ENCODE results near the gene BCHE. TPM values are rescaled to one million over a fixed set of nuclear protein-coding genes. Genes with fewer than 3 reads are reported as not detected.
"Not testable (repeated sequence)": the region's sequence is repeated elsewhere in the genome, so short reads cannot be mapped to it uniquely, and the experiment has no call there.

BCHE gene
- total RNA-seq, 2 donors from 2014 or later = 0.69 to 0.79 TPM

DNA sequence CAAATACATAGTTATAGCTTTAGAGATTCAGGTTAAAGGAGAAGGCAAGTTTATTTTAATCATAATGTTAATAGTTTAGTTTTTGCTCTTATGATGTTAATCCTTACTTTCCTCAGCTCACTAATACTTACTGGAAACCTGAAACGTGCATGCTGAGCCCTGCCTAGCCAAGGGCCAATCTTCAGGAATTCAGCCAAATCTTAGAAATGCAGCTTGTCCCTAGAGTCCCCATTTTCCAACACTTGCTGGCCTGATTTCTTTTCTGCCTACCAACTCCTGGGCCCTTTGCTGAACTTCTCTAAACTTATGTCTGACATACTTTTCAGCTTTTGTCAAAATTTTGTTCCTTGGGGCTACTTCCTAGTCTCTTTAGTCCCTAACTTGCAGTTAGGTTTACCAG lies 22.8 kb downstream of the BCHE start:
- Mint-ChIP-seq H3K4me1 (no peaks in the 10 kb centered on the region), H3K36me3 (ENCODE audit: low read depth) (no peaks in the 10 kb centered on the region), H3K9me3 (no peaks in the 10 kb centered on the region), H3K4me3 (no peak overlapping the region), H3K27ac (no peak overlapping the region), H3K27me3 (ENCODE audit: insufficient read depth) (peaks cover 2% of the 10 kb centered on the region)
- Histone ChIP-seq H3K4me3 (ENCODE audit: low read length) (no peak overlapping the region), H3K27me3 (ENCODE audit: control insufficient read depth, insufficient read depth, low read length, poor library complexity, severe bottlenecking) (no peaks in the 10 kb centered on the region), H3K36me3 (ENCODE audit: control insufficient read depth, insufficient read depth, low read length) (no peaks in the 10 kb centered on the region), H3K9me3 (ENCODE audit: control insufficient read depth, low read length) (no peaks in the 10 kb centered on the region), H3K9ac (ENCODE audit: extremely low read depth, low read length, poor library complexity, severe bottlenecking) (no peak overlapping the region), H3K27ac (ENCODE audit: low read depth, low read length) (no peak overlapping the region), H3K4me1 (ENCODE audit: control insufficient read depth, insufficient read depth, low read length) (no peaks in the 10 kb centered on the region)
- TF ChIP-seq, protein P1, sequence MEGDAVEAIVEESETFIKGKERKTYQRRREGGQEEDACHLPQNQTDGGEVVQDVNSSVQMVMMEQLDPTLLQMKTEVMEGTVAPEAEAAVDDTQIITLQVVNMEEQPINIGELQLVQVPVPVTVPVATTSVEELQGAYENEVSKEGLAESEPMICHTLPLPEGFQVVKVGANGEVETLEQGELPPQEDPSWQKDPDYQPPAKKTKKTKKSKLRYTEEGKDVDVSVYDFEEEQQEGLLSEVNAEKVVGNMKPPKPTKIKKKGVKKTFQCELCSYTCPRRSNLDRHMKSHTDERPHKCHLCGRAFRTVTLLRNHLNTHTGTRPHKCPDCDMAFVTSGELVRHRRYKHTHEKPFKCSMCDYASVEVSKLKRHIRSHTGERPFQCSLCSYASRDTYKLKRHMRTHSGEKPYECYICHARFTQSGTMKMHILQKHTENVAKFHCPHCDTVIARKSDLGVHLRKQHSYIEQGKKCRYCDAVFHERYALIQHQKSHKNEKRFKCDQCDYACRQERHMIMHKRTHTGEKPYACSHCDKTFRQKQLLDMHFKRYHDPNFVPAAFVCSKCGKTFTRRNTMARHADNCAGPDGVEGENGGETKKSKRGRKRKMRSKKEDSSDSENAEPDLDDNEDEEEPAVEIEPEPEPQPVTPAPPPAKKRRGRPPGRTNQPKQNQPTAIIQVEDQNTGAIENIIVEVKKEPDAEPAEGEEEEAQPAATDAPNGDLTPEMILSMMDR (conservative IDR thresholded peaks at IDR 0.05) = no peak
- DNase-seq = no peak
- 65% methylated on average over 1 of the region's 1 CpG; no CpG with 5 or more reads in 1 of the 2 experiments for WGBS, 2 experiments (ENCODE audit: insufficient coverage in 1 of 2, insufficient read length in 1 of 2)

DNA sequence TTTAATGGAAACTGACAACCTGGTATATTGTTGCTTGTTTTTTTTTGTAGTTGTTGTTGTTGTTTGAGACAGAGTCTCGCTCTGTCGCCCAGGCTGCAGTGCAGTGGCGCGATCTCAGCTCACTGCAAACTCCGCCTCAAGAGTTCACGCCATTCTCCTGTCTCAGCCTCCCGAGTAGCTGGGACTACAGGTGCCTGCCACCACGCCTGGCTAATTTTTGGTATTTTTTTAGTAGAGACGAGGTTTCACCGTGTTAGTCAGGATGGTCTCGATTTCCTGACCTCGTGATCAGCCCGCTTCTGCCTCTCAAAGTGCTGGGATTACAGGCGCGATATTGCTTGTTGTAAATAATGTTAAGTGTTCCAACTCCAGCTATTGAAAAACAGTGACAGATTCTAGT lies 29.3 kb downstream of the BCHE start:
- not testable (repeated sequence) for H3K9me3 Mint-ChIP-seq; DNase-seq; H3K4me1 ChIP-seq (ENCODE audit: control insufficient read depth, insufficient read depth, low read length); H3K9me3 ChIP-seq (ENCODE audit: control insufficient read depth, low read length); H3K27me3 Mint-ChIP-seq (ENCODE audit: insufficient read depth); H3K9ac ChIP-seq (ENCODE audit: extremely low read depth, low read length, poor library complexity, severe bottlenecking); H3K27me3 ChIP-seq (ENCODE audit: control insufficient read depth, insufficient read depth, low read length, poor library complexity, severe bottlenecking); H3K36me3 Mint-ChIP-seq (ENCODE audit: low read depth); H3K27ac ChIP-seq (ENCODE audit: low read depth, low read length); H3K4me3 ChIP-seq (ENCODE audit: low read length); H3K4me1 Mint-ChIP-seq; H3K27ac Mint-ChIP-seq; H3K36me3 ChIP-seq (ENCODE audit: control insufficient read depth, insufficient read depth, low read length); H3K4me3 Mint-ChIP-seq
- 85 to 94% methylated on average over 7 to 15 of the region's 15 CpGs for WGBS, 2 experiments (ENCODE audit: insufficient coverage in 1 of 2, insufficient read length in 1 of 2)

DNA sequence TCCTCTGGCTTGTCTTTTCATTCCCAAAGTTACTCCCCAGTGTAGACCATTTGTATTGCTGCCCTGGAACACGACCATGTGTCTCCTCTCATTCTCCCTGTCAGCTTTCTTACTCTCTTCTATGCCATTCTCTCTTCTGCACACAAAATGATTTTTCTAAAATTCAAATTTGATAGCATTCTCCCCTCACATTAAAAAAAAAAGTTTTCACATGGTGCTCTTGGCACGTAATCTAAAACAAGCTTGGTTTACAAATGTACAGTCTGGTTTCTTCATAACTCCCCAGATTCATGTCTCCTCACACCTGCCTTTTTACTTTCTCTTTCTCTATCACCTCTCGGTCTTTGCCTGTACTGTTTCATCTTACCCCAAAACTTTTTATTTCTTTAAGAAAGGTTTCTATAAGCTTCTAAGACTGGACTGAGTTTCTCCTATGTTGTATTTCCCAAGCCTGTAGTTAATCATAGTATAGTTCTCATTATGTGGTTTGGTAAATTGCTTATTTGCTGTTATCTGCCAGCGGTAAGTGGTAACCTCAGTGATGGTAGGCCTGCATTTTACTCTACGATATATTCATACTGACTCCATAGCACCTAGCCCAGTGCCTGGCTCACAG lies 31.2 kb downstream of the BCHE start:
- no peak overlapping the region for H3K27ac Mint-ChIP-seq
- H3K9ac ChIP-seq (ENCODE audit: extremely low read depth, low read length, poor library complexity, severe bottlenecking) = no peak overlapping the region
- no peaks in the 10 kb centered on the region for H3K36me3 Mint-ChIP-seq (ENCODE audit: low read depth)
- WGBS, 2 experiments (ENCODE audit: insufficient coverage in 1 of 2, insufficient read length in 1 of 2) = 93 to 100% methylated on average over 2 to 5 of the region's 5 CpGs
- H3K36me3 ChIP-seq (ENCODE audit: control insufficient read depth, insufficient read depth, low read length) = no peaks in the 10 kb centered on the region
- H3K27me3 ChIP-seq (ENCODE audit: control insufficient read depth, insufficient read depth, low read length, poor library complexity, severe bottlenecking) = no peaks in the 10 kb centered on the region
- no peaks in the 10 kb centered on the region for H3K27me3 Mint-ChIP-seq (ENCODE audit: insufficient read depth)
- no peaks in the 10 kb centered on the region for H3K9me3 Mint-ChIP-seq
- no peak overlapping the region for H3K4me3 ChIP-seq (ENCODE audit: low read length)
- TF ChIP-seq, protein P1 (conservative IDR thresholded peaks at IDR 0.05) = no peak
- no peaks in the 10 kb centered on the region for H3K9me3 ChIP-seq (ENCODE audit: control insufficient read depth, low read length)
- DNase-seq = no peak
- H3K4me3 Mint-ChIP-seq = no peak overlapping the region
- no peaks in the 10 kb centered on the region for H3K4me1 ChIP-seq (ENCODE audit: control insufficient read depth, insufficient read depth, low read length)
- no peak overlapping the region for H3K27ac ChIP-seq (ENCODE audit: low read depth, low read length)
- H3K4me1 Mint-ChIP-seq = no peaks in the 10 kb centered on the region

DNA sequence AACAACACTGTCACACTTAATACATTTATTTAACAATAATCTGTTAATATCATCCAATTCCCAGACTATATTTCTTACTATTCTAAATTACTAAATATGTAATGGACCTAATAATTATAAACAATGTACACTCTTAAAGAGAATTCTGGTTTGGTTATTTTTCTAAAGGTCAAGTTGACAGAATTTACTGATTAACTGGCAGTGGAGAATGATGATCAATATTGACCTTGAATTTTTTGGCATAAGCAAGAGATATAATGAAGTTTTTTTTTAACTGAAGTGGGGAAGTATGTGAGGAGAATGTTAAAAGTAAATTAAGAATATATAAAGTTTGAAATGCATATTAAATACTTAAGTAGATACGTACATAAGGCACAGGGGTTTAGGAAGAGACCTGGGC lies 33.8 kb downstream of the BCHE start:
- no peaks in the 10 kb centered on the region for H3K27me3 ChIP-seq (ENCODE audit: control insufficient read depth, insufficient read depth, low read length, poor library complexity, severe bottlenecking)
- H3K36me3 Mint-ChIP-seq (ENCODE audit: low read depth) = no peaks in the 10 kb centered on the region
- no peaks in the 10 kb centered on the region for H3K4me1 Mint-ChIP-seq
- no peak overlapping the region for H3K4me3 ChIP-seq (ENCODE audit: low read length)
- no peaks in the 10 kb centered on the region for H3K27me3 Mint-ChIP-seq (ENCODE audit: insufficient read depth)
- no peaks in the 10 kb centered on the region for H3K9me3 ChIP-seq (ENCODE audit: control insufficient read depth, low read length)
- H3K36me3 ChIP-seq (ENCODE audit: control insufficient read depth, insufficient read depth, low read length) = no peaks in the 10 kb centered on the region
- H3K4me1 ChIP-seq (ENCODE audit: control insufficient read depth, insufficient read depth, low read length) = no peaks in the 10 kb centered on the region
- H3K4me3 Mint-ChIP-seq = no peak overlapping the region
- H3K9me3 Mint-ChIP-seq = no peaks in the 10 kb centered on the region
- whole genome bisulfite sequencing, 2 experiments (ENCODE audit: insufficient coverage in 1 of 2, insufficient read length in 1 of 2) = 89 to 93% methylated on average over 1 of the region's 1 CpG
- TF ChIP-seq, protein P1 (conservative IDR thresholded peaks at IDR 0.05) = no peak
- H3K9ac ChIP-seq (ENCODE audit: extremely low read depth, low read length, poor library complexity, severe bottlenecking) = no peak overlapping the region
- H3K27ac ChIP-seq (ENCODE audit: low read depth, low read length) = no peak overlapping the region
- no peak for DNase-seq
- no peak overlapping the region for H3K27ac Mint-ChIP-seq

Data from endodermal cell (in vitro differentiated cells).